Omental fat pad (tissue), 4 donors: ENCODE results near the gene FAR2. TPM values are rescaled to one million over a fixed set of nuclear protein-coding genes. Genes with fewer than 3 reads are reported as not detected.

Source experiments
- ATAC-seq: fragments of 150-250 bp; one replicate; pipeline ENCODE4 v1.9.1; 2016; ENCODE audit warnings: mild to moderate bottlenecking, moderate library complexity; ENCODE audit not compliant: low FRiP score
- DNase-seq: peaks from one replicate; pipeline ENCODE4 v3.0.0-alpha.2; 2019; ENCODE audit warnings: low spot score
- total RNA-seq, 4 donors: library from RNA; depleted of rRNA; stranded (reverse); fragments of >200 nt; gene quantifications; one replicate each; pipeline ENCODE4 v1.1.0, GENCODE V29; 2016
- TF ChIP-seq, protein P1 (sequence below), 3 donors: fragments of 450-650 bp; IDR thresholded peaks; one replicate each; pipeline ENCODE4 v1.5.1; 2016 to 2017; ENCODE audit warnings: antibody characterized with exemption in 3 of 3, mild to moderate bottlenecking in 3 of 3, moderate library complexity in 2 of 3

The FAR2 gene
- total RNA-seq, 4 donors from 2014 or later: 4.5 to 25.4 (median 18.7) TPM

DNA sequence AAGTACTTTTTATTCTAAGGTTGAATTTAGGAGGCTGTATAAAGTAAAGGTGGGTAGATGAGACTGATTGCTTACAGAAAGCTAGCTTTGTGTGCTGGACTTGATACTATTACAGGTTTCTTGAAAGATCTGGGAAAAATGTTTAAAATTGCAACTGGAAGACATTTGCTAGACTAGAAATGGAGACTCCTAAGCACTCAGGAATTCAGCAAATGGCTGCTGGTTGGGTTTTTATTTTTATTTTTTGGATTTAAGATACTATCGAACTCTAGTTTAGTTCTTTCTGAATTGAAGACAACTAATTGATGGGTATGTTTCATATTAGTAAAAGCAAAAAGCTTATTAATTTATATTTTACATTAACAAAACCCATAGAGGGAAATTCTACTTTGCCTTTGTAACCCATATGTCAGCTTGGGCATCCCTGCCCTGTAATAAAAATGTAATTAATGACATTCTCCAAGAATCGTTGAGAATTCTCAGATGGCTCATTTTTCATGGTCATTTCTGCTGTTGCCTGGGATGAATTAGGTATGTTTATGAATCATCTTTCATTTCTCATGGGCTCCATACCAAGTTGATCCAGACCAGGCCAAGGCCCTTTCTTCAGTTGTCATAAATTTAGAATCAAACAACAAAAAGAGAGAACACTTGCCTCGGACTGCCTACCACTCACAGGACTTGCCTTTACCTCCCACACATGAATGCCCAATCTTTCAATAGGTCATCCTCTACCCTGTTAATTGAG is 129.8 kb downstream of the FAR2 start:
- TF ChIP-seq, protein P1, sequence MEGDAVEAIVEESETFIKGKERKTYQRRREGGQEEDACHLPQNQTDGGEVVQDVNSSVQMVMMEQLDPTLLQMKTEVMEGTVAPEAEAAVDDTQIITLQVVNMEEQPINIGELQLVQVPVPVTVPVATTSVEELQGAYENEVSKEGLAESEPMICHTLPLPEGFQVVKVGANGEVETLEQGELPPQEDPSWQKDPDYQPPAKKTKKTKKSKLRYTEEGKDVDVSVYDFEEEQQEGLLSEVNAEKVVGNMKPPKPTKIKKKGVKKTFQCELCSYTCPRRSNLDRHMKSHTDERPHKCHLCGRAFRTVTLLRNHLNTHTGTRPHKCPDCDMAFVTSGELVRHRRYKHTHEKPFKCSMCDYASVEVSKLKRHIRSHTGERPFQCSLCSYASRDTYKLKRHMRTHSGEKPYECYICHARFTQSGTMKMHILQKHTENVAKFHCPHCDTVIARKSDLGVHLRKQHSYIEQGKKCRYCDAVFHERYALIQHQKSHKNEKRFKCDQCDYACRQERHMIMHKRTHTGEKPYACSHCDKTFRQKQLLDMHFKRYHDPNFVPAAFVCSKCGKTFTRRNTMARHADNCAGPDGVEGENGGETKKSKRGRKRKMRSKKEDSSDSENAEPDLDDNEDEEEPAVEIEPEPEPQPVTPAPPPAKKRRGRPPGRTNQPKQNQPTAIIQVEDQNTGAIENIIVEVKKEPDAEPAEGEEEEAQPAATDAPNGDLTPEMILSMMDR (IDR thresholded peaks at IDR 0.05): no peak
- DNase-seq (no peak), ATAC-seq (no peak)

DNA sequence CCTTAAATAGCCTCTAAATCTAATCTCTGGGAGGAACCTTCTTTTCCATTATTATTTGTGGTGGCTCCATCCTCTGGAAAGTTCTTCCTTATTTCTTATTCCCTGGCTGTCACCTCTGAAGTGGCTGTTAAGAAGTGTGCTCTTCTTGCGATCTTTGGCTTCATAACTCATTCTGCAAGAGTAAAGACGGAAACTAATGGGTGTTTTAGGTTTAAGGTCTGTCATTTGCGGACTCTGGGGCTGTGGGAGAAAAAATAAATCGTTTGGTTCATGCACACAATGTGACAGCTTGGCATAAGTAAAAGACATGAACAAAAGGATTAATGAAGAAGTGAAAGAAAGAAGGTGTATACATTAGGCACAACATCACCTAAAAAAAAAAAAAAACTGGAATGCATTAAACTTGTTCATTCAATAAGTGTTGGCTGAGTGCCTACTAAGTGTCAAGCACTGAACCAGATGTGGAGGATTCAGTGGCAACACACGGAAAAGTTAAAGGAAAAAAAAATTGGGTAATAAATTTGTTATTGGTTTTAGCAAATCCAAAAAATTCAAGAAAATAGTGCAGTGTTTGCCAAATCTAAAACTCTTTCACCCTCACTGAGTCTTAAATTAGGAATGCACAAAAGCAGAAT is 132.4 kb downstream of the FAR2 start:
- ATAC-seq (no peak), DNase-seq (no peak)
- TF ChIP-seq, protein P1 (IDR thresholded peaks at IDR 0.05): no peak

DNA sequence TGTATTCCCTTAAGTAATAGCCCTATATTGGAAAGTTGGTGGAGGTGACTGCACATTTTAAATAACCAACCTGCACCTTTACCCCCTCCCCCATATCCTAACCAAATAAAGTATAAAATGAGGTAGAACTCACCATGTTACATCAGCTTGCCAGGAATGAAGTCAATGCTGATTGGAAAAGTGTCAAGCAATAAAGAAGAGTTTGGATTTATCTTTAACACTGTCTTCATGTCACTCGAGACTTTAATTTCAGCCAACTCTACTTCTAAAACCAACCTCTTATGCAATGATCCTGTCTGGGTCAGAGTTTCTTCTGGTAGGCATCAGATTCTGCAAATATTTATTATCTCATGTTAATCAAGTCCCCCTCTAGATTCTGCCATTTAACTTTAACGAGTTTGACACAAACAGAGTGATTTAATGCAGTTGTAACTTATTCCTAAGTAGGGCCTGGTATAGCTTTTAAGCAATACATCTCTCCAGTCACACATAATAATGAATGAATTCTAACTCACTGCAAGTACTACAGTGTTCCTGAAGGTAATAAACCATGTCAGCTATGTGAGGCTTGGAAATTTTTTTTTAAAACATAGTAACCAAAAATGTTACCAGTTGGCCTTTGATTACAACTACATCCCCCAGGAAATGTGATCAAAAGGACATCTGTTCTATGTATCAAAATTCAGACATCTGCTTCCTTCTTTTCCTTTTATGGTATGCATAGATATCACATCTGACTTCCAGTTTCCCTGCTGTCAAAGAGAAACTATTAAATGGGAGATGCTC is 133.1 kb downstream of the FAR2 start:
- ATAC-seq (no peak), DNase-seq (no peak)
- TF ChIP-seq, protein P1 (IDR thresholded peaks at IDR 0.05): no peak

DNA sequence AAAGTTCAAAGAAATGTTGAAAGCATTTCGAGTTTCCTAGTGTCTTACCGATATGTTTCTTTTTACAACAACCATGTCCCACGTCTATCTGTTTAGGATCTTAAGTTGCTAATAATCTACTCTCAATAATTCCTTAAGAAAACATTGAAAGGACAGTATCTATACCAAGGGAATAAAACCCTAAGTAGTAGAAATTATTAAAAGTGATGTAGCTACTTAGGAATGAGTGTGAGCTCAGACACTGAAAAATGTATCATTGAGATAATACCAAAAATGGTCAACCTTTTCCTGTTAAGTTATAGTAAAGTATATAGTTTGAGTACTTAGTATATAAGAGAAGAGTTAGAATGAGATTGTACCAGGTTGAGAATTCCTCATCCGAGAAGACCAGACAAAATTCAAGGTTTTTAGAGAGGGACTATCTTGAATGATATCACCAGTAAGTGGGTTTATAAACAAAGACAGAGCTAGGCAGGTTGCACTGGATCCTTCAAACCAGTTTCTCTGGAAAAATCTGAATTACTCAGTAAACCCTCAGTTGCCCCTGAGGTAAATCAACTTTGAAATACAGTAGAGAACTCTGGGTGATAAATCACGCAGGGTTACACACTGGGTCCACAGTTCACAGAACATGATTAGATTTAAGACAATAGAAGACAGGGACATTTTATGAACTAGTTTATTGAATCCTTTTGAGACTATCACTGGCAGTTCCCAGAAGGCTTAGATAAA is 135.1 kb downstream of the FAR2 start:
- DNase-seq: no peak
- no peak for ATAC-seq
- TF ChIP-seq, protein P1 (IDR thresholded peaks at IDR 0.05): no peak

DNA sequence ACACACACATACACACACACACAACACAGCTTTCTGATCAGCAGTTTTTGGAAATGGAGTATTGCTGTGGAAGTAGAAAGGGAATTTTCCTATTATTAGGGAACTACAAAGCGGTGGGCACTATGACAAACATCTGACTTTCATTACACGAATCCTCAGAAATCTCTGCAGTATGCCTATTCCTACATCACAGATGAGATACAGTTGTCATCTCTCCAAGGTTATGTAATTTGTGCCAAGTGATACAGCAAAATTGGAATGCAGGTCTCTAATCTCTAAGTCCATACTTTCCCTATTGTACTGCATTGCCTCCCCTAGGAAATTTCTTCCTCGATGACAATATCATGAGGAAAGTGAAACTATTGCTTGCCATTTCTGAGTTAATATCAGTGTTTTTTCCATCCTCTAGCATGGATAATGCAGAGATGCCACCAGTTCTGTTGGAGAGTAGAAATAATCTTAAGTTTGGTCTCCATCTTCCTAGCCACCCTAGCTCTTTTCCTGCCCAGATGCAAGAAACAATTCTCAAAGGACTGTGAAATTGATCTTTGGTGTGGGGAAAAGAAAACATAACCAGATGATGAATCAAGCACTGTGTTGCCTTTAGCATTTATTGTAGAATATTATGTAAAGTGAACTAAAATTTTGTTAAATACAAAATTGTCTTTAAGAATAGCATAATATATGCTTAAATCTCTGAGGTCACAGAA is 137.2 kb downstream of the FAR2 start:
- TF ChIP-seq, protein P1 (IDR thresholded peaks at IDR 0.05): no peak
- DNase-seq (no peak), ATAC-seq (no peak)

DNA sequence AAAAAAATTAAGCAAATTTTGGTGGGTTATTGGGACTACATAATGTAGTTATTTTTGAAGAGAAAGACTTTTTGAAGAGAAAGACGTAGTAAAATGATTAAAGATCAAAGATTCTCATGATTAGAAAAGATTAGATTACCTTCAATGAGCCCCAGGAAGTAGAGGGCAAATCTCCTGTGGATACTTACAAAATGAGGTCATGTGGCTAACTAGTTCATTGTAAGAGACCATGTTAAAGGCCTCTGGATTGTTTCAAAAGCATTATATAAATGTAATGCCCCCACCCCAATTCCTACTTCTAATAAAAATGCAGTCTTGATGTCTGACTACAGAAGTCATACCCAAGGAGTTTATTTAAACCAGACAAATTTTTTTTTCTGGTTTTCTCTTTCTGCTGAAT is 138.5 kb downstream of the FAR2 start:
- no peak for ATAC-seq
- no peak for DNase-seq
- TF ChIP-seq, protein P1 (IDR thresholded peaks at IDR 0.05): no peak
